ENCODE results near the gene OTOP1.

- TF ChIP-seq ZNF585B (tag by site-specific recombination; IDR thresholded peaks at IDR 0.05) (no peak), ZNF121 (tag by site-specific recombination; IDR thresholded peaks at IDR 0.05) (no peak)
- TF ChIP-seq, protein P1, sequence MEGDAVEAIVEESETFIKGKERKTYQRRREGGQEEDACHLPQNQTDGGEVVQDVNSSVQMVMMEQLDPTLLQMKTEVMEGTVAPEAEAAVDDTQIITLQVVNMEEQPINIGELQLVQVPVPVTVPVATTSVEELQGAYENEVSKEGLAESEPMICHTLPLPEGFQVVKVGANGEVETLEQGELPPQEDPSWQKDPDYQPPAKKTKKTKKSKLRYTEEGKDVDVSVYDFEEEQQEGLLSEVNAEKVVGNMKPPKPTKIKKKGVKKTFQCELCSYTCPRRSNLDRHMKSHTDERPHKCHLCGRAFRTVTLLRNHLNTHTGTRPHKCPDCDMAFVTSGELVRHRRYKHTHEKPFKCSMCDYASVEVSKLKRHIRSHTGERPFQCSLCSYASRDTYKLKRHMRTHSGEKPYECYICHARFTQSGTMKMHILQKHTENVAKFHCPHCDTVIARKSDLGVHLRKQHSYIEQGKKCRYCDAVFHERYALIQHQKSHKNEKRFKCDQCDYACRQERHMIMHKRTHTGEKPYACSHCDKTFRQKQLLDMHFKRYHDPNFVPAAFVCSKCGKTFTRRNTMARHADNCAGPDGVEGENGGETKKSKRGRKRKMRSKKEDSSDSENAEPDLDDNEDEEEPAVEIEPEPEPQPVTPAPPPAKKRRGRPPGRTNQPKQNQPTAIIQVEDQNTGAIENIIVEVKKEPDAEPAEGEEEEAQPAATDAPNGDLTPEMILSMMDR (tag by site-specific recombination; IDR thresholded peaks at IDR 0.05), result no peak
Measured at GRCh38 chr4:4269856-4270255, 43.1 kb upstream of the OTOP1 start.

Data from HEK293 (cell line).